Mammary epithelial cell (primary cell): ENCODE results near the gene HPSE2.

Experiments used
- CTCF ChIP-seq, 2 donors: IDR thresholded peaks in 1 of 2; conservative IDR thresholded peaks in 1 of 2; 2 replicates each; pipeline ENCODE4 v1.5.1; 2011 to 2012; ENCODE audit warnings: inconsistent platforms in 2 of 2, low read length in 2 of 2, mild to moderate bottlenecking in 2 of 2, control low read depth in 1 of 2, low read depth in 1 of 2; ENCODE audit not compliant: insufficient read depth in 1 of 2; ENCODE audit errors: extremely low read depth in 1 of 2
- EZH2 ChIP-seq: IDR thresholded peaks from 2 replicates; pipeline ENCODE4 v1.6.1; 2012; ENCODE audit warnings: low read length, inconsistent platforms, borderline replicate concordance

GRCh38 chr10:99042051-99042771 is 193.4 kb downstream of the HPSE2 start:
- TF ChIP-seq CTCF (conservative IDR thresholded peaks at IDR 0.05 in 1 of 2, IDR thresholded peaks at IDR 0.05 in 1 of 2; ENCODE audit: extremely low read depth in 1 of 2, insufficient read depth in 1 of 2, low read depth in 1 of 2, low read length in 2 of 2) (no peak), EZH2 (no peak)
